GM23338 (cell line): ENCODE results near the gene CLIC3. TPM values are rescaled to one million over a fixed set of nuclear protein-coding genes. Genes with fewer than 3 reads are reported as not detected.

Source experiments
- ATAC-seq: fragments of 200-7000 bp; cut with Tn5 transposase; 3 replicates; pipeline ENCODE4 v1.9.1; 2020
- DNase-seq: peaks from one replicate; pipeline ENCODE4 v3.0.0-alpha.2; 2015; ENCODE audit warnings: low spot score
- H2AFZ ChIP-seq: fragments of 200-600 bp; sonication (generic); 2 replicates; pipeline ENCODE4 v1.8.0; 2016; ENCODE audit warnings: antibody characterized with exemption, mild to moderate bottlenecking, moderate library complexity
- H3F3A ChIP-seq: fragments of 200-600 bp; sonication (generic); replicated peaks from 2 replicates; pipeline ENCODE4 v1.8.0; 2017; ENCODE audit warnings: antibody characterized with exemption, mixed run types, low read depth
- H3K27ac ChIP-seq: fragments of 200-600 bp; sonication (generic); 2 replicates; pipeline ENCODE4 v1.6.1; 2016; ENCODE audit warnings: low read depth
- H3K27me3 ChIP-seq: fragments of 200-600 bp; sonication (generic); 2 replicates; pipeline ENCODE4 v1.8.0; 2016; ENCODE audit warnings: mild to moderate bottlenecking, mixed run types, moderate library complexity; ENCODE audit not compliant: insufficient read depth
- H3K36me3 ChIP-seq: fragments of 200-600 bp; sonication (generic); 2 replicates; pipeline ENCODE4 v1.8.0; 2016; ENCODE audit warnings: mild to moderate bottlenecking; ENCODE audit not compliant: insufficient read depth
- H3K4me1 ChIP-seq: fragments of 200-600 bp; sonication (generic); 2 replicates; pipeline ENCODE4 v1.8.0; 2016; ENCODE audit warnings: mild to moderate bottlenecking, moderate library complexity; ENCODE audit not compliant: insufficient read depth
- H3K4me2 ChIP-seq: fragments of 200-600 bp; sonication (generic); 2 replicates; pipeline ENCODE4 v1.7.1; 2017; ENCODE audit warnings: mixed run types
- H3K4me3 ChIP-seq: fragments of 200-600 bp; sonication (generic); 2 replicates; pipeline ENCODE4 v1.6.1; 2016; ENCODE audit warnings: mixed run types
- H3K79me2 ChIP-seq: fragments of 200-600 bp; sonication (generic); replicated peaks from 2 replicates; pipeline ENCODE4 v1.8.0; 2017; ENCODE audit warnings: mild to moderate bottlenecking; ENCODE audit not compliant: insufficient read depth
- H3K9me2 ChIP-seq: fragments of 200-600 bp; sonication (generic); 2 replicates; pipeline ENCODE4 v1.8.0; 2017; ENCODE audit not compliant: insufficient read depth
- H4K20me1 ChIP-seq: fragments of 200-600 bp; sonication (generic); replicated peaks from 2 replicates; pipeline ENCODE4 v1.8.0; 2017; ENCODE audit warnings: mild to moderate bottlenecking; ENCODE audit not compliant: insufficient read depth
- H3K27ac Mint-ChIP-seq: 2 replicates; pipeline ENCODE4 v1.8.0; 2020; ENCODE audit warnings: inconsistent platforms, mild to moderate bottlenecking, moderate library complexity, mixed read lengths
- H3K27me3 Mint-ChIP-seq: 3 replicates; pipeline ENCODE4 v1.8.0; 2022; ENCODE audit warnings: low read depth, mild to moderate bottlenecking, moderate library complexity, mixed read lengths, inconsistent platforms; ENCODE audit not compliant: insufficient read depth, poor library complexity
- H3K36me3 Mint-ChIP-seq: 3 replicates; pipeline ENCODE4 v1.8.0; 2021; ENCODE audit warnings: low read depth, mild to moderate bottlenecking, inconsistent platforms, moderate library complexity, mixed read lengths
- H3K4me1 Mint-ChIP-seq: 3 replicates; pipeline ENCODE4 v1.8.0; 2020; ENCODE audit warnings: mild to moderate bottlenecking, inconsistent platforms, mixed read lengths
- H3K4me3 Mint-ChIP-seq: 3 replicates; pipeline ENCODE4 v1.8.0; 2021; ENCODE audit warnings: moderate library complexity, mild to moderate bottlenecking, inconsistent platforms, mixed read lengths
- H3K9me3 Mint-ChIP-seq: 3 replicates; pipeline ENCODE4 v1.8.0; 2020; ENCODE audit warnings: moderate library complexity, mild to moderate bottlenecking, inconsistent platforms, mixed read lengths
- CREB1 ChIP-seq: fragments of 250-450 bp; sonication (Bioruptor Pico); IDR thresholded peaks from 2 replicates; pipeline ENCODE4 v1.5.0; 2020; ENCODE audit warnings: low read depth, mild to moderate bottlenecking, moderate library complexity
- EZH2phosphoT487 ChIP-seq: fragments of 200-600 bp; sonication (generic); IDR thresholded peaks from one replicate; pipeline ENCODE4 v1.8.1; 2018; ENCODE audit warnings: antibody characterized with exemption; ENCODE audit not compliant: unreplicated experiment
- POLR2AphosphoS5 ChIP-seq: IDR thresholded peaks from 2 replicates; pipeline ENCODE4 v1.6.1; 2016; ENCODE audit warnings: antibody characterized with exemption, low read depth
- STAT1 ChIP-seq: IDR thresholded peaks from one replicate; pipeline ENCODE4 v1.6.1; 2016; ENCODE audit warnings: antibody characterized with exemption; ENCODE audit not compliant: unreplicated experiment
- ZNF331 ChIP-seq: fragments of 250-450 bp; sonication (Bioruptor Pico); IDR thresholded peaks from 2 replicates; pipeline ENCODE4 v1.5.0; 2020; ENCODE audit warnings: low read depth, mild to moderate bottlenecking, moderate library complexity
- polyA plus RNA-seq: library from polyadenylated mRNA; unstranded; fragments of >200 nt; fragmentation: Nextera tagmentation; extraction: Ambion mirVana; gene quantifications from 2 replicates; pipeline ENCODE4 v1.2.1, GENCODE V29; 2016
- total RNA-seq: library from RNA; depleted of rRNA; stranded (reverse); fragments of >200 nt; shearing (Covaris generic); gene quantifications from 2 replicates; pipeline ENCODE4 v1.2.3, GENCODE V29; 2014
- TF ChIP-seq, protein P1 (sequence below): fragments of 250-450 bp; sonication (Bioruptor Pico); IDR thresholded peaks from 2 replicates; pipeline ENCODE4 v1.5.0; 2020; ENCODE audit warnings: mild to moderate bottlenecking, moderate library complexity

Gene CLIC3
- total and polyA plus RNA-seq, 2 experiments from 2014 or later = 0.53 to 0.56 TPM

DNA sequence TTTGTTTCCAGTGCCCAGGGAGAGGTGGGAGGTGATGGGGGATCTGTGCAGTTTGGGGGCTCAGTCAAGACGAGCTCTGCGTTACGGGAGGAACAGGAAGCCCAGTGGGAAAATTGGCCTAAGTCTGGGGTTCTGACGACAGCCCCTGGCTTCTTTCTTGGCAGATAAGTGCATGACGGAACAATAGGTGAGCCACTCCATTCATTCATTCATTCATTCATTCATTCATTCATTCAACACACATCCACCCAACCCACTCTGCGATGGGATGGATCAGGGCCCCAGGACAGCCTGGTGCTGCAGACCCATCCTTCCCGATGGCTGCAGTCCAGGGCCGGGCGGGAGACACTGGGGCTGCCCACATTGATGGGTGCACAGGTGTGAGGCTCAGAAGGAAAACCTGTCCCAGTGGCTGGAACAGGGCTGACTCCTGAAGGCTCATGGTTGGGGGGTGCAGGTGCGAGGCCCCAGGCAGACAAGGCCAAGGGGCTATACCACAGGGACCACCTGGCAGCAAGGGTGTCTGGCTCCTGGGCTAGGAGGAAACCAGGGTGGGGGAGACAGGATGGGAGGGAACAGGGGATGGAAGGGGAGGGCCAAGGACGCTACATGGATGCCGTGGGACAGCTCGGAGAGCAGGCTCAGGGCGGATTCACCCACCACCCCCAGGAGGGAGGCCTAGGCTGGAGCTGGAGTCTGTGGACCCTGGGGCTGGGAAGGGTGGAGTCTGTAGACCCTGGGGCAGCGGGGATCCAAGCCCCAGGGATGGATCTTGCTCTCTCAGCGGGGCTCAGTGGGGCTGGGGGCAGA, 15.5 kb downstream of the CLIC3 start:
- Histone ChIP-seq H3F3A (no peaks in the 10 kb centered on the region), H2AFZ (no peak overlapping the region), H3K4me2 (no peak overlapping the region), H3K9me2 (no peaks in the 10 kb centered on the region), H4K20me1 (no peaks in the 10 kb centered on the region), H3K36me3 (no peaks in the 10 kb centered on the region), H3K79me2 (no peaks in the 10 kb centered on the region), H3K4me3 (no peak overlapping the region), H3K27ac (no peak overlapping the region), H3K4me1 (no peaks in the 10 kb centered on the region; the same call in 1 of the 2 replicates), H3K27me3 (peaks cover 23% of the 10 kb centered on the region)
- Mint-ChIP-seq H3K9me3 (no peaks in the 10 kb centered on the region), H3K36me3 (no peaks in the 10 kb centered on the region), H3K27me3 (peaks cover 16% of the 10 kb centered on the region), H3K4me3 (no peak overlapping the region), H3K27ac (no peak overlapping the region), H3K4me1 (peaks cover 2% of the 10 kb centered on the region; the same call in 2 of the 3 replicates)
- DNase-seq (no peak), ATAC-seq (no peak)
- TF ChIP-seq CREB1 (CRISPR knock-in tag) (no peak), POLR2AphosphoS5 (no peak)

DNA sequence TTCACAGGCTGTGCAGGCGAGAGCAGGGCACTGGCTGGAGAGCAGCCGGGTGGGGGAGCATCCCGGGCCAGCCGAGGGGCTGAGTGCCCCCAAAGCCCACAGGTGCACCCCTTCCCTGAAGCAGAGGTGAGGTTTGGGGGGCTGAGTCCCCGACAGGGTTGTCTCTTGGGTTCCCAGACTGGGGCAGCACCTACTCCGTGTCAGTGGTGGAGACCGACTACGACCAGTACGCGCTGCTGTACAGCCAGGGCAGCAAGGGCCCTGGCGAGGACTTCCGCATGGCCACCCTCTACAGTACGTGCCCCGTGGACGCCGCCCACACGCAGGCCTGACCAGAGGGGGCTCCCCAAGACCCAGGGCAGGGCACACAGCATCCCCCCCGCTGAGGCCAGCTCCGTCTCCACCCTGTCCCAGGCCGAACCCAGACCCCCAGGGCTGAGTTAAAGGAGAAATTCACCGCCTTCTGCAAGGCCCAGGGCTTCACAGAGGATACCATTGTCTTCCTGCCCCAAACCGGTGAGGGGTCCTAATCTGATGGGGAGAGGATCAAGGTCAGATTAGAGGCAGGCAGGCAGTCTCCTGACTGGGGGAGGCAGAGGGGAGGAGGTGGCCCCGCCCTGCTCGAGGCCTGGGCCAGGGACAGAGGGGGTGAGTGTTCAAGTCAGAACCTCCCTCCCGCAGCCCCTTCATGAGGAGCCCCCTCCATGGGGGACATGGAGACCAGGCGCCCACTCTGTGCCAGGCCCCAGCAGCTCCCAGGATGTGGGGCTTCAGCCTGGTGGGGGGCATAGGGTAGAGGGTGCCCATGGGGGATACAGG, 16.4 kb downstream of the CLIC3 start:
- Histone ChIP-seq H3K27me3 (peaks cover 14% of the 10 kb centered on the region), H3K9me2 (no peaks in the 10 kb centered on the region), H3K4me2 (no peak overlapping the region), H4K20me1 (no peaks in the 10 kb centered on the region), H3K36me3 (no peaks in the 10 kb centered on the region), H3K4me3 (no peak overlapping the region), H3K27ac (no peak overlapping the region), H2AFZ (no peak overlapping the region), H3F3A (no peaks in the 10 kb centered on the region), H3K79me2 (no peaks in the 10 kb centered on the region), H3K4me1 (no peaks in the 10 kb centered on the region; the same call in 1 of the 2 replicates)
- Mint-ChIP-seq H3K4me3 (no peak overlapping the region), H3K27me3 (peaks cover 16% of the 10 kb centered on the region), H3K36me3 (no peaks in the 10 kb centered on the region), H3K27ac (no peak overlapping the region), H3K9me3 (no peaks in the 10 kb centered on the region), H3K4me1 (peaks cover 2% of the 10 kb centered on the region; the same call in 2 of the 3 replicates)
- DNase-seq (no peak), ATAC-seq (no peak)
- no peak for TF ChIP-seq EZH2phosphoT487

DNA sequence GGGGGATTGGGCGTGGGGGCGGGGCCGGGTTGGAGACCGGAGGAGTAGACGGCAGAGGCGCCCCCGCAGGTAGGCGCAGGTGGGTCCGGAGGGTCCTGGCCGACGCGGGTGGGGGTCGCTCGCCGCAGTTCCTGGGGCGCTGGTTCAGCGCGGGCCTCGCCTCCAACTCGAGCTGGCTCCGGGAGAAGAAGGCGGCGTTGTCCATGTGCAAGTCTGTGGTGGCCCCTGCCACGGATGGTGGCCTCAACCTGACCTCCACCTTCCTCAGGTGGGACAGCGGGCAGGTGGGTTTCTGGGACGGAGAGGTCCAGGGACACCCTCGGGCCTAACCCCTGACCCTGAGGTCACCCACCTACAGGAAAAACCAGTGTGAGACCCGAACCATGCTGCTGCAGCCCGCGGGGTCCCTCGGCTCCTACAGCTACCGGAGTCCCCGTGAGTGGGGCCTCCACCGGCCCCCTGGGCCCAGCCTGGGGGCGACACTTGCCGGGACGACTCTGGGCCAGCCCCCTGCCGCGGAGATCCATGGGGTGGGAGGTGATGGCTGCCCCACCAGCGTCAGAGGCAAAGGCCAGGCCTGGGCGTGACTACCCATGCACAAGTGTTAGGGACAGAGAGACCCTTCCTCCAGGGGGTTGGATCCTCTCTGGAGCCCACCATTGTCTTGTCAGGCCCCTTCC, 17.4 kb downstream of the CLIC3 start:
- DNase-seq (peak; percentile 90), ATAC-seq (peak; percentile 26)
- H3K27ac Mint-ChIP-seq = no peak overlapping the region
- H3K4me1 ChIP-seq = no peaks in the 10 kb centered on the region
- no peaks in the 10 kb centered on the region for H3K36me3 Mint-ChIP-seq
- peaks cover 4% of the 10 kb centered on the region for H3K27me3 ChIP-seq
- no peaks in the 10 kb centered on the region for H3K79me2 ChIP-seq
- peak overlapping the region; percentile 64; the same call in 1 of the 2 replicates for H3K4me2 ChIP-seq
- no peak overlapping the region for H3K4me3 Mint-ChIP-seq
- H3K27ac ChIP-seq = no peak overlapping the region
- no peaks in the 10 kb centered on the region for H4K20me1 ChIP-seq
- H3K9me2 ChIP-seq = no peaks in the 10 kb centered on the region
- peak overlapping the region; percentile 36; the same call in 1 of the 2 replicates for H3K4me3 ChIP-seq
- peaks cover 2% of the 10 kb centered on the region; the same call in 2 of the 3 replicates for H3K4me1 Mint-ChIP-seq
- no peaks in the 10 kb centered on the region for H3K36me3 ChIP-seq
- peaks cover 11% of the 10 kb centered on the region for H3K27me3 Mint-ChIP-seq
- H2AFZ ChIP-seq = 0 out of 2 replicates have a peak overlapping the region, but pooled peaks have one; percentile 52
- no peaks in the 10 kb centered on the region for H3F3A ChIP-seq
- H3K9me3 Mint-ChIP-seq = no peaks in the 10 kb centered on the region
- TF ChIP-seq STAT1 (no peak), CREB1 (CRISPR knock-in tag) (no peak), ZNF331 (CRISPR knock-in tag) (no peak), POLR2AphosphoS5 (no peak), EZH2phosphoT487 (no peak)
- TF ChIP-seq, protein P1, sequence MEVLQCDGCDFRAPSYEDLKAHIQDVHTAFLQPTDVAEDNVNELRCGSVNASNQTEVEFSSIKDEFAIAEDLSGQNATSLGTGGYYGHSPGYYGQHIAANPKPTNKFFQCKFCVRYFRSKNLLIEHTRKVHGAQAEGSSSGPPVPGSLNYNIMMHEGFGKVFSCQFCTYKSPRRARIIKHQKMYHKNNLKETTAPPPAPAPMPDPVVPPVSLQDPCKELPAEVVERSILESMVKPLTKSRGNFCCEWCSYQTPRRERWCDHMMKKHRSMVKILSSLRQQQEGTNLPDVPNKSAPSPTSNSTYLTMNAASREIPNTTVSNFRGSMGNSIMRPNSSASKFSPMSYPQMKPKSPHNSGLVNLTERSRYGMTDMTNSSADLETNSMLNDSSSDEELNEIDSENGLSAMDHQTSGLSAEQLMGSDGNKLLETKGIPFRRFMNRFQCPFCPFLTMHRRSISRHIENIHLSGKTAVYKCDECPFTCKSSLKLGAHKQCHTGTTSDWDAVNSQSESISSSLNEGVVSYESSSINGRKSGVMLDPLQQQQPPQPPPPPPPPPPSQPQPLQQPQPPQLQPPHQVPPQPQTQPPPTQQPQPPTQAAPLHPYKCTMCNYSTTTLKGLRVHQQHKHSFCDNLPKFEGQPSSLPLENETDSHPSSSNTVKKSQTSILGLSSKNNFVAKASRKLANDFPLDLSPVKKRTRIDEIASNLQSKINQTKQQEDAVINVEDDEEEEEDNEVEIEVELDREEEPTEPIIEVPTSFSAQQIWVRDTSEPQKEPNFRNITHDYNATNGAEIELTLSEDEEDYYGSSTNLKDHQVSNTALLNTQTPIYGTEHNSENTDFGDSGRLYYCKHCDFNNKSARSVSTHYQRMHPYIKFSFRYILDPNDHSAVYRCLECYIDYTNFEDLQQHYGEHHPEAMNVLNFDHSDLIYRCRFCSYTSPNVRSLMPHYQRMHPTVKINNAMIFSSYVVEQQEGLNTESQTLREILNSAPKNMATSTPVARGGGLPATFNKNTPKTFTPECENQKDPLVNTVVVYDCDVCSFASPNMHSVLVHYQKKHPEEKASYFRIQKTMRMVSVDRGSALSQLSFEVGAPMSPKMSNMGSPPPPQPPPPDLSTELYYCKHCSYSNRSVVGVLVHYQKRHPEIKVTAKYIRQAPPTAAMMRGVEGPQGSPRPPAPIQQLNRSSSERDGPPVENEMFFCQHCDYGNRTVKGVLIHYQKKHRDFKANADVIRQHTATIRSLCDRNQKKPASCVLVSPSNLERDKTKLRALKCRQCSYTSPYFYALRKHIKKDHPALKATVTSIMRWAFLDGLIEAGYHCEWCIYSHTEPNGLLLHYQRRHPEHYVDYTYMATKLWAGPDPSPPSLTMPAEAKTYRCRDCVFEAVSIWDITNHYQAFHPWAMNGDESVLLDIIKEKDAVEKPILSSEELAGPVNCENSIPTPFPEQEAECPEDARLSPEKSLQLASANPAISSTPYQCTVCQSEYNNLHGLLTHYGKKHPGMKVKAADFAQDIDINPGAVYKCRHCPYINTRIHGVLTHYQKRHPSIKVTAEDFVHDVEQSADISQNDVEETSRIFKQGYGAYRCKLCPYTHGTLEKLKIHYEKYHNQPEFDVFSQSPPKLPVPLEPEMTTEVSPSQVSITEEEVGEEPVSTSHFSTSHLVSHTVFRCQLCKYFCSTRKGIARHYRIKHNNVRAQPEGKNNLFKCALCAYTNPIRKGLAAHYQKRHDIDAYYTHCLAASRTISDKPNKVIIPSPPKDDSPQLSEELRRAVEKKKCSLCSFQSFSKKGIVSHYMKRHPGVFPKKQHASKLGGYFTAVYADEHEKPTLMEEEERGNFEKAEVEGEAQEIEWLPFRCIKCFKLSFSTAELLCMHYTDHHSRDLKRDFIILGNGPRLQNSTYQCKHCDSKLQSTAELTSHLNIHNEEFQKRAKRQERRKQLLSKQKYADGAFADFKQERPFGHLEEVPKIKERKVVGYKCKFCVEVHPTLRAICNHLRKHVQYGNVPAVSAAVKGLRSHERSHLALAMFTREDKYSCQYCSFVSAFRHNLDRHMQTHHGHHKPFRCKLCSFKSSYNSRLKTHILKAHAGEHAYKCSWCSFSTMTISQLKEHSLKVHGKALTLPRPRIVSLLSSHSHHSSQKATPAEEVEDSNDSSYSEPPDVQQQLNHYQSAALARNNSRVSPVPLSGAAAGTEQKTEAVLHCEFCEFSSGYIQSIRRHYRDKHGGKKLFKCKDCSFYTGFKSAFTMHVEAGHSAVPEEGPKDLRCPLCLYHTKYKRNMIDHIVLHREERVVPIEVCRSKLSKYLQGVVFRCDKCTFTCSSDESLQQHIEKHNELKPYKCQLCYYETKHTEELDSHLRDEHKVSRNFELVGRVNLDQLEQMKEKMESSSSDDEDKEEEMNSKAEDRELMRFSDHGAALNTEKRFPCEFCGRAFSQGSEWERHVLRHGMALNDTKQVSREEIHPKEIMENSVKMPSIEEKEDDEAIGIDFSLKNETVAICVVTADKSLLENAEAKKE (CRISPR knock-in tag) = no peak
